CD14-positive monocyte (primary cell): Measurements from ENCODE around the gene CT47C1. TPM values are rescaled to one million over a fixed set of nuclear protein-coding genes. Genes with fewer than 3 reads are reported as not detected.

Source experiments
- DNase-seq, 3 donors: peaks; one replicate each; pipeline ENCODE4 v3.0.0-alpha.2; 2011 to 2022
- H2AFZ ChIP-seq: 2 replicates; pipeline ENCODE4 v1.6.0; 2012; ENCODE audit warnings: mild to moderate bottlenecking, low read depth, low read length, inconsistent platforms; ENCODE audit not compliant: insufficient read depth, poor library complexity, severe bottlenecking
- H3K27ac ChIP-seq, 2 donors: 1 replicate in 1 of 2; 2 replicates in 1 of 2; pipeline ENCODE4 v1.5.1; 2012 to 2013; ENCODE audit warnings: low read length in 2 of 2, control low read depth in 1 of 2, inconsistent platforms in 1 of 2, low read depth in 1 of 2, mild to moderate bottlenecking in 1 of 2
- H3K27me3 ChIP-seq, 2 donors: one replicate each; pipeline versions ENCODE4 v1.6.0 to v1.6.1; 2011 to 2013; ENCODE audit warnings: low read length in 2 of 2; ENCODE audit not compliant: control insufficient read depth in 2 of 2, insufficient read depth in 2 of 2
- H3K36me3 ChIP-seq, 2 donors: replicated peaks in 1 of 2; 1 replicate in 1 of 2; 2 replicates in 1 of 2; pipeline versions ENCODE4 v1.5.1 to v1.6.1; 2012 to 2013; ENCODE audit warnings: low read length in 2 of 2, control low read depth in 1 of 2, inconsistent platforms in 1 of 2, mild to moderate bottlenecking in 1 of 2; ENCODE audit not compliant: insufficient read depth in 2 of 2, control insufficient read depth in 1 of 2
- H3K4me1 ChIP-seq, 2 donors: 1 replicate in 1 of 2; 2 replicates in 1 of 2; pipeline versions ENCODE4 v1.5.1 to v1.6.1; 2012 to 2013; ENCODE audit warnings: low read length in 2 of 2, control low read depth in 1 of 2, inconsistent platforms in 1 of 2, mild to moderate bottlenecking in 1 of 2, moderate library complexity in 1 of 2; ENCODE audit not compliant: insufficient read depth in 2 of 2, control insufficient read depth in 1 of 2
- H3K4me2 ChIP-seq: replicated peaks from 2 replicates; pipeline ENCODE3; 2012; ENCODE audit warnings: low read length, moderate library complexity, mild to moderate bottlenecking; ENCODE audit not compliant: poor library complexity, severe bottlenecking; ENCODE audit errors: extremely low read depth
- H3K4me3 ChIP-seq, 3 experiments: fragments of 200-600 bp in 1 of 3; sonication (generic) in 1 of 3; replicated peaks in 1 of 3; 1 replicate in 2 of 3; 2 replicates in 1 of 3; pipeline ENCODE4 v1.5.1; 2011 to 2013; ENCODE audit warnings: low read length in 3 of 3, mild to moderate bottlenecking in 3 of 3, control low read depth in 2 of 3, low read depth in 2 of 3, inconsistent platforms in 1 of 3, moderate library complexity in 1 of 3
- H3K79me2 ChIP-seq: 2 replicates; pipeline ENCODE4 v1.6.0; 2012; ENCODE audit warnings: mild to moderate bottlenecking, control low read depth, inconsistent platforms, low read length, moderate library complexity; ENCODE audit not compliant: insufficient read depth
- H3K9ac ChIP-seq: 2 replicates; pipeline ENCODE4 v1.6.0; 2017; ENCODE audit warnings: low read length, mild to moderate bottlenecking; ENCODE audit not compliant: insufficient read depth, poor library complexity, severe bottlenecking
- H3K9me3 ChIP-seq, 2 donors: replicated peaks in 1 of 2; 1 replicate in 1 of 2; 2 replicates in 1 of 2; pipeline versions ENCODE4 v1.5.1 to v1.6.1; 2012 to 2013; ENCODE audit warnings: low read length in 2 of 2, control low read depth in 1 of 2; ENCODE audit not compliant: control insufficient read depth in 1 of 2, insufficient read depth in 1 of 2
- H4K20me1 ChIP-seq: 2 replicates; pipeline ENCODE4 v1.6.0; 2012; ENCODE audit warnings: mild to moderate bottlenecking, low read length, control low read depth, moderate library complexity; ENCODE audit not compliant: insufficient read depth
- H3K27ac Mint-ChIP-seq, 7 donors: one replicate each; pipeline ENCODE4 v1.8.0; 2020; ENCODE audit warnings: mild to moderate bottlenecking in 7 of 7, mixed read lengths in 7 of 7, moderate library complexity in 6 of 7, inconsistent platforms in 2 of 7
- H3K27me3 Mint-ChIP-seq, 3 donors: one replicate each; pipeline ENCODE4 v1.8.0; 2021 to 2022; ENCODE audit warnings: low read depth in 3 of 3, mild to moderate bottlenecking in 3 of 3, mixed read lengths in 3 of 3, moderate library complexity in 3 of 3, inconsistent platforms in 1 of 3
- H3K36me3 Mint-ChIP-seq, 2 donors: one replicate each; pipeline ENCODE4 v1.8.0; 2020; ENCODE audit warnings: mixed read lengths in 2 of 2, inconsistent platforms in 1 of 2, mild to moderate bottlenecking in 1 of 2
- H3K4me1 Mint-ChIP-seq: one replicate; pipeline ENCODE4 v1.8.0; 2020; ENCODE audit warnings: mild to moderate bottlenecking, mixed read lengths
- H3K4me3 Mint-ChIP-seq, 2 donors: one replicate each; pipeline ENCODE4 v1.8.0; 2020; ENCODE audit warnings: mild to moderate bottlenecking in 2 of 2, mixed read lengths in 2 of 2, moderate library complexity in 1 of 2
- H3K9me3 Mint-ChIP-seq, 7 donors: one replicate each; pipeline ENCODE4 v1.8.0; 2020 to 2022; ENCODE audit warnings: mixed read lengths in 7 of 7, mild to moderate bottlenecking in 6 of 7, moderate library complexity in 6 of 7, inconsistent platforms in 2 of 7
- WGBS: methylation state at CpG from one replicate; pipeline ENCODE4 v1.1.5; 2013; ENCODE audit warnings: missing lambda C conversion rate; ENCODE audit not compliant: insufficient coverage; 5-methylcytosine and 5-hydroxymethylcytosine counted together
- intact Hi-C, 2 donors: fragments of 100-400 bp; cut with micrococcal nuclease; formaldehyde crosslinking; loops; one replicate each; pipeline versions ENCODE4 v1.15.0 to v1.15.1; 2023
- polyA plus RNA-seq, 3 donors: library from polyadenylated mRNA; depleted of rRNA in 1 of 3; unstranded in 2 of 3; stranded (reverse) in 1 of 3; fragments of 300-500 nt in 2 of 3; fragments of >200 nt in 1 of 3; fragmentation: Illumina TruSeq in 2 of 3; gene quantifications; 1 replicate in 2 of 3; 2 replicates in 1 of 3; pipeline ENCODE4 v1.2.3, GENCODE V29; 2012 to 2021
- TF ChIP-seq, protein P1 (sequence below): fragments of 200-600 bp; IDR thresholded peaks from one replicate; pipeline ENCODE4 v1.8.0; 2022; ENCODE audit warnings: antibody characterized with exemption, mild to moderate bottlenecking

CT47C1 gene
- polyA plus RNA-seq, 3 donors = not detected

DNA sequence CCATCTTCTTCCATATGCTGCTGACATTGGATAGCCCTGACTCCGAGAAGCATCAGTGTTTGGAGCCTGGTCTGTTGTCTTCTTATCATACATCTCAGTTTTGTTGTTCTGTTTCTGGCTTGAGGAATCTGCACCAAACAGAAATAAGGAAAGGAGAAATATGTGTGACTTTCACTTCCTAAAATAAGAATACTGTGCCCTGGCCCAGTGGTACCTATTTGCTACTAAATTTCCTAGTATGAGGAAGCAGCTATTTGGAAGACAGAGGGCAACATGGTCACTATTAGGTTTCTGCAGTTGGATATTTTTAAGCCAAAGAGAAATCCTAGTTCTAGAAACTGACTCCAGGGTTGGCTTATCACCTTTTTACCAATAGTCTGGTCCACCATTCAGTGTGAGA, 16.8 kb downstream of the CT47C1 start:
- Histone ChIP-seq H3K27me3 (no peaks in the 10 kb centered on the region), H3K79me2 (no peaks in the 10 kb centered on the region), H4K20me1 (no peaks in the 10 kb centered on the region), H3K9ac (no peak overlapping the region), H3K27ac (no peak overlapping the region), H3K4me2 (no peak overlapping the region), H3K36me3 (no peaks in the 10 kb centered on the region), H2AFZ (no peak overlapping the region), H3K4me1 (peaks cover 5 to 6% of the 10 kb centered on the region in 2 donors), H3K4me3 (no peak overlapping the region), H3K9me3 (no peaks in the 10 kb centered on the region)
- peak; percentile 8 to 29 (median 25) for DNase-seq
- intact Hi-C loops = no loop called here
- Mint-ChIP-seq H3K27me3 (peaks cover 3 to 5% (median 4%) of the 10 kb centered on the region in 3 donors), H3K4me1 (peaks cover 4% of the 10 kb centered on the region), H3K36me3 (no peaks in the 10 kb centered on the region), H3K4me3 (no peak overlapping the region), H3K27ac (peak overlapping the region in 2 of 7 donors; percentile 15 to 16), H3K9me3 (no peaks in the 10 kb centered on the region)
- no CpG with 5 or more reads among the region's 1 CpG for WGBS
- TF ChIP-seq, protein P1, sequence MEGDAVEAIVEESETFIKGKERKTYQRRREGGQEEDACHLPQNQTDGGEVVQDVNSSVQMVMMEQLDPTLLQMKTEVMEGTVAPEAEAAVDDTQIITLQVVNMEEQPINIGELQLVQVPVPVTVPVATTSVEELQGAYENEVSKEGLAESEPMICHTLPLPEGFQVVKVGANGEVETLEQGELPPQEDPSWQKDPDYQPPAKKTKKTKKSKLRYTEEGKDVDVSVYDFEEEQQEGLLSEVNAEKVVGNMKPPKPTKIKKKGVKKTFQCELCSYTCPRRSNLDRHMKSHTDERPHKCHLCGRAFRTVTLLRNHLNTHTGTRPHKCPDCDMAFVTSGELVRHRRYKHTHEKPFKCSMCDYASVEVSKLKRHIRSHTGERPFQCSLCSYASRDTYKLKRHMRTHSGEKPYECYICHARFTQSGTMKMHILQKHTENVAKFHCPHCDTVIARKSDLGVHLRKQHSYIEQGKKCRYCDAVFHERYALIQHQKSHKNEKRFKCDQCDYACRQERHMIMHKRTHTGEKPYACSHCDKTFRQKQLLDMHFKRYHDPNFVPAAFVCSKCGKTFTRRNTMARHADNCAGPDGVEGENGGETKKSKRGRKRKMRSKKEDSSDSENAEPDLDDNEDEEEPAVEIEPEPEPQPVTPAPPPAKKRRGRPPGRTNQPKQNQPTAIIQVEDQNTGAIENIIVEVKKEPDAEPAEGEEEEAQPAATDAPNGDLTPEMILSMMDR = no peak

DNA sequence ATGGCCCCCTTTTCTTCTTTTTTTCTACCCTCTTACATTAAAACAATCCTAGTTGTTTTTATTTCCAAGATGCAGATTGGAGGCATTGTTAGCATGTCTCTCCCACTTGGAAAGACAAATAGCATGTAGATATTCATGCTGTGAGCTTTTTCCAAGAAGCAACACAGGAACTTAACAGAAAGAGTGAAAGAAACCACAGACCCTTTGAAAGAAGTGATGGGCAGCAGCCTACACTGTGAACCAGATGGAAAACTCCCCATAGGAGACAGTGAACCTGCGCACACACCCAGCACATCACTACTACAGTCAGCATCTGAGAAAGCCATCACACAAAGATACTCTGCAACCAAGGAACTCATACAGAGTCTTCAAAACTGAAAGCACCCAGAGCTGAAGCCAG, 17.8 kb downstream of the CT47C1 start:
- WGBS = 100% methylated on average over 1 of the region's 1 CpG
- Mint-ChIP-seq H3K27me3 (peaks cover 3 to 5% (median 4%) of the 10 kb centered on the region in 3 donors), H3K27ac (no peak overlapping the region)

More for the DNA sequence above, 17.8 kb downstream of the CT47C1 start:
- Histone ChIP-seq H3K36me3 (no peaks in the 10 kb centered on the region), H3K4me1 (peaks cover 5 to 6% of the 10 kb centered on the region in 2 donors), H3K27me3 (no peaks in the 10 kb centered on the region), H3K9me3 (no peaks in the 10 kb centered on the region), H3K9ac (no peak overlapping the region), H3K79me2 (no peaks in the 10 kb centered on the region), H4K20me1 (no peaks in the 10 kb centered on the region), H3K4me3 (no peak overlapping the region), H2AFZ (no peak overlapping the region), H3K27ac (no peak overlapping the region), H3K4me2 (no peak overlapping the region)
- Mint-ChIP-seq H3K4me3 (no peak overlapping the region), H3K4me1 (peaks cover 4% of the 10 kb centered on the region), H3K9me3 (no peaks in the 10 kb centered on the region), H3K36me3 (no peaks in the 10 kb centered on the region)
- no peak for DNase-seq
- intact Hi-C loops = no loop called here
- TF ChIP-seq, protein P1 = no peak
